NCI-H82 (cell line): Measurements from ENCODE around the gene SPATA13.
"Not testable (repeated sequence)": the region's sequence is repeated elsewhere in the genome, so short reads cannot be mapped to it uniquely, and the experiment has no call there.

Source experiments
- DNase-seq: peaks from one replicate; lab custom pipeline; 2025; lab: John Stamatoyannopoulos, UW

The SPATA13 gene

DNA sequence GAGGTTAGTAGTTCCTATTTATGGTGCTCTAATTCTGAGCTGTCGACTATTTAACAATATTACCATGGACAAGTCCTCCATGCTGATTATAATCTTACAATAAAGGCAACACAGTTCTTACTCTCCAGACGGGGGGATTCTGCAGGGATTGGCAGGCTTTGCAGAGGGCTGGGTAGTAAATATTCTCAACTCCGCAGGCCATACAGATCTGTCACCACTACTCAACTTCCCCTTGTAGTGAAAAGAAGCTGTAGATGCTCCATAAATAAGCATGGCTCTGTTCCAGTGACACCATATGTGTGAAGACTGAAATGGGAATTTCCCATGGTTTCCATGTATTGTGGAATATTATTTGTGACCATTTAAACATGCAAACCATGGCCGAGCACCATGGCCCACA, 158.4 kb downstream of the SPATA13 start:
- DNase-seq: not testable (repeated sequence)

DNA sequence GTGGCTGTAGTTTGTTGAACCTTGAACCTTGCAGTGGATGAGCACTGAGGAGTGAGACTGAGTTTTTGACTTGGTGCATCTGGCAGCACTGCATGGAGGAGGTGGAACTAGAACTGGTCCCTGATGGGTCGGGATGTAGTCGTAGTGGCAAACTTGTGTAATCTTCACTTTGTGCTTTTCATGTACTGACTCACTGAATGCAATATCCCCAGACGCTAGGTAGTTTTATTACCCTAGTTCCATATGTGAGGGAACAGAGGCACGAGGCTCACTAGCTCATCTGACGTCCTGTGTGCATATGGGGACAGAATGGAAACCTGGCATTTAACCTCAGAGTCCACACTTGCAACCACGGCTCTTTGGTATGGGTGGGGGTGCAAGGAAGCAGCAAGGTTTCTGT, 159.1 kb downstream of the SPATA13 start:
- DNase-seq: not testable (repeated sequence)

DNA sequence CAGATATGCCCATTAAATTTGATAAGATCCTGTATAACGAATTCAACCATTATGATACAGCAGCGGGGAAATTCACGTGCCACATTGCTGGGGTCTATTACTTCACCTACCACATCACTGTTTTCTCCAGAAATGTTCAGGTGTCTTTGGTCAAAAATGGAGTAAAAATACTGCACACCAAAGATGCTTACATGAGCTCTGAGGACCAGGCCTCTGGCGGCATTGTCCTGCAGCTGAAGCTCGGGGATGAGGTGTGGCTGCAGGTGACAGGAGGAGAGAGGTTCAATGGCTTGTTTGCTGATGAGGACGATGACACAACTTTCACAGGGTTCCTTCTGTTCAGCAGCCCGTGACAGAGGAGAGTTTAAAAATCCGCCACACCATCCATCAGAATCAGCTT, 160.9 kb downstream of the SPATA13 start:
- not testable (repeated sequence) for DNase-seq

DNA sequence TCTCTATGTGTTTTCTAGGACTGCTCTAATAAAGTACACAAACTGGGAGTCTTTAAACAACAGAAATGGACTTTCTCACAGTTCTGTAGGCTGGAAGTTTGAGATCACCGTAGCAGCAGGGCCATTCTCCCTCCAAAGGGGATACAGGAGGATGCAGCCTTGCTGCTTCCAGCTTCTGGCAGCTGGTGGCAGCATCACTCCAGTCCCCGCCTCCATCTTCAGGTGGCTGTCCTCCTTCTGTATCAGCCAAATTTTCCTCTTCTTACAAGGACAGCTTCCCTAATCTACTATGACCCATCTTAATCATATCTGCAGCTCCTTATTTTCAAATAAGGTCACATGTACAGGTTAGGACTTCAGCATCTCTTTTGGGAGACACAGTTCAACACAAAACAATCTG, 161.9 kb downstream of the SPATA13 start:
- peak; percentile 25 for DNase-seq

DNA sequence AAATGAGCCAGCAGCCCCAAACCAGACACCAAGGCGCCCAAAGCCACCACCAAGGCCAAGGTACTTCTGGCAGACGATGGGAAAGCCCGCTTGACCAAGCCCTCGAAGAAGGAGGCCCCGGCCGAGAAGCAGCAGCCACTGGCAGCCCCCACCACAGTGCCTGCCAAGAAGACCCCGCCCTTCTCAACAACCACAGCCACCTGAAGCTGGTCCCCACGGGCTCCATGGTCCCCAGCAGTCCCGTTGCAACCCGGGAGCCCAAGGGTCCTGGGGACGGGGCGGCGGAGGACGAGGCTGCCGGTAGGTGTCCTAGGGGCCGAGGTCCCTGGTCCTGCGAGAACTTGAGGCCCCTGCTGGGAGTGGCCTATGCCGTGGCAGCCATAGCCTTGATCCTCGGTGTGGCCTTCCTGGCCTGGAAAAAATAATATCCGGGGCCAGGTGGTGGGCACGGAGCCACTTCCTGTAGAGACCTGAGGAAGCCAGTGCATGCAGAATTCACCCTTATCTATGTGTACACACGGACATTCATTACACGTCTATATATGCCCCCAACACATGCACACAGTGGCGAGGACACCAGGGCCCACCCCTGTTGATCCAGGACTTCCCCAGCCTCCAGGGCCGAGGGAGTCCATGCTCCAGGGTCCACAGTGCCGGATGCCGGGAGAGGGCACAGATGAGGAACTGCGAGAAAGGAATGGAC, 162.7 kb downstream of the SPATA13 start:
- DNase-seq: no peak

DNA sequence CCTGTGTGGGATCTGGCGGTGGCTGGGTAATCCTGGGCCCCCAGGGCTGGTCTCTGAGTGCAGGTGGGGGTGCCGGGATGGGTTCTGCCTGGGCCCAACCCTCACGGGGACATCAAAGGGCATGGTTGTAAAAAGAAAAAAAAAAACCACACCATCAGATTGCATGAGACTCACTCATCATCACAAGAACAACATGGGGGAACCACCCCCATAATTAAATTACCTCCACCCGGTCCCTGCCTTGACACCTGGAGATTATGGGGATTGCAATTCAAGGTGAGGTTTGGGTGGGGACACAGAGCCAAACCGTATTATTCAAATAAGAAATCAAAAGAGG, 163.2 kb downstream of the SPATA13 start:
- no peak for DNase-seq

DNA sequence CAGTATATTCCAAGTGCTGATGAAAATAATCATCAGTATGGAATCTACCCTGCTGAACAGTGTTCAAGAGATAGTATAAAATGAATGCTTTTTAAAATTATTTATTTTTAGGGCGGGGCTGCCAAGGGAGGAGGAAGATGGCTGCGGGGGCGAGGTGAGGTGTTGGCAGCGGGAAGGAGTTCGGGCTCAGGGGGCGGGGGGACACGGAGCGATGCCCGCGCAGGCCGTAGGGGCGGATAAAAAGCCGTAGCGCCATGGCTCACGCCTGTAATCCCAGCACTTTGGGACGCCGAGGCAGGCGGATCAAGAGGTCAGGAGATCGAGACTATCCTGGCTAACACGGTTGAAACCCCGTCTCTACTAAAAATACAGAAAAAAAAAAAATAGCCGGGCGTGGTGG, 167.1 kb downstream of the SPATA13 start:
- not testable (repeated sequence) for DNase-seq

DNA sequence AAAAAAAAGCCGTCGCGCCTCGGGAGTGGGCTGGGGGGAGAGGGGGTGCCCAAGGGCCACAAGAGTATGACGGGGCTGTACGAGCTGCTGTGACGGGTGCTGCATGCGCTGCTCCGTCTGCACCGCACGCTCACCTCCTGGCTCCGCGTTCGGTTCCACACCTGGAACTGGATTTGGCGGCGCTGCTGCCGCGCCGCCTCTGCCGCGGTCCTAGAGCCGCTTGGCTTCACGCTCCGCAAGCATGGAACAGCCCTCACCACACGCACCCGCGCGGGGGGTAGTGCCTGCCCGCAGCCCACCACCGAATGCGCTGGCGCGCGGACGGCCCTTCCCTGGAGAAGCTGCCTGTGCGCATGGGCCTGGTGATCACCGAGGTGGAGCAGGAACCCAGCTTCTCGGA, 167.6 kb downstream of the SPATA13 start:
- DNase-seq: no peak

DNA sequence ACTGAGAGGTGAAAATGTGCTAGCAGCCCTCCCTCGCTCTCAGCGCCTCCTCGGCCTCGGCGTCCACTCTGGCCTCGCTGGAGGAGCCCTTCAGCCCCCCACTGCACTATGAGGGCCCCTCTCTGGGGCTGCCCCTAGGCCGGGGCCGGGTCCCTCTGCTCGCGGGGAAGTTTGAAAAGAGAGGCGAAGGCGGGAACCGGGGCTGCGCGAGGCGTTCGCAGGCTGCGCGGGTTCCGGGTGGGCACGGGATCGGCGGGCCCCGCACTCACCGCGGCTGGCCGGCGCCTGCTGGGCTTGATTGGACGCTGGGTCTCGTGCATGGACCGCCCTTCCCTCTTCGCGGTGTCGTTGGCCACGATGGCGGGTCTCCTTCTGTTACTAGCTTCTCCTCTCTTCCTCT, 178.2 kb downstream of the SPATA13 start:
- no peak for DNase-seq

DNA sequence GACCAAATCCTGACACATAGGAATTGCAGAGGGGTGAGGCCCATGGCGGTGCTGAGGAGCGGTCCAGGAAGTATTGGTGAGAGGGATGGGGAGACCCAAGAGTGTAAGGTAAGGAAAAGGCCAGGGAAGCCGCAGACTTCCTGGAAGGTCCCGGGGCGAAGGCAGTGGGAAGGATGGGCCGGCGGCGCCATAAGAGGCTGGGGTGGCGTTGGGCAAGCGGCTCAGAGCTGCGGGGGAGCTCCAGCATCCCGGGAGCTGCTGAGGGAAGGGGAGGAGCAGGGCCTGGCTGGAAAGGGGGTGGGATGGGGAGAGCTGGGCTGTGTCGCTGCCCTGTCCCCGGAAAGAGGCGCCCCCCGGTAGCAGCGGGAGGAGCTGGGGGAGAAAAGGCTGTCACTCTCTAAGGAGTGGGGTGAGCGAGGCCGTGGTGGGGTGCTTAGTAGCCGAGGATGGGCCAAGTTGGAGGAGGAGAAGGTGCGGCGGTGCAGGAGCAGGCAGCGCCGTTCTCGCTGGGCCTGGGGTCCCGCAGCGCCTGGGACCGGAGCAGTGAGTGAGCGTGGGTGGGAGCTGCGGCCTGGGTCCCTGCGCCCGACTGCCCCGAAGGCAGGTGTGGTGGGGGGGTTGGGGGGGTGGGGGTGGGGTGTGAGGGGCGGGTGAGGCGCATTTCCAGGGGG, 179.6 kb downstream of the SPATA13 start:
- no peak for DNase-seq

DNA sequence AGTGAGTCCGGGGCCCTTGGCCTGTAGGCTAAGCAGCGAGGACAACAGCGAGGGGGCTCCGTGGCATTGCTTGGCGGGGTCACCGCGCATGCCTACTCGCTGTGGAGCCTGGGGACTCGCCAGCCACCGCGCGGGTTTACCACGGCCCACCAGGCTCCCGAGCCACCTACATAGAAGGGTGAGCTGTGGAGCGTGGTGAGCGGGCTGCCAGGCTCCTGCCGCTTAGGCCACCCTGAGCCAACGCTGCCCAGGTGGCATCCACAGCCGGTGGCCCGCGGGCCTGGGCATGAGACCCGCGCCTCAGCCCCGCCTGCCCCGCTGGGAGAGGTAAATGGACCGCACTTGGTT, 180.1 kb downstream of the SPATA13 start:
- DNase-seq: no peak

DNA sequence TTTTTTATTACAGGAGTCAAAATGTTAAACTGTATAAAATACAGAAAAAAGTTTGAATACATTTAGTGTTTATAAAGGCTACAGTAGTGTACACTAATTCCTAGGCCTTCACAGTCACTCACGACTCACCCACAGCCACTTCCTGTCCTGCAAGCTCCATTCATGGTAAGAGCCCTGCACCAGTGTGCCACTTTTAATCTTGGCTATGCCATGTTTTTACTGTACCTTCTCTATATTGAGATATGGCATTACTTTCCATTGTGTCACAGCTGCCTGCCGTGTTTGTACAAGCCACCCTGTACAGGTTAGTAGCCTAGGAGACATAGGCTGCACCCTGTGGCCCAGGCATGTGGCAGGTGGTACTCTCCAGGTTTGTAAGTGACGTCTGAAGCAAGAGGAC, 180.9 kb downstream of the SPATA13 start:
- DNase-seq: no peak

DNA sequence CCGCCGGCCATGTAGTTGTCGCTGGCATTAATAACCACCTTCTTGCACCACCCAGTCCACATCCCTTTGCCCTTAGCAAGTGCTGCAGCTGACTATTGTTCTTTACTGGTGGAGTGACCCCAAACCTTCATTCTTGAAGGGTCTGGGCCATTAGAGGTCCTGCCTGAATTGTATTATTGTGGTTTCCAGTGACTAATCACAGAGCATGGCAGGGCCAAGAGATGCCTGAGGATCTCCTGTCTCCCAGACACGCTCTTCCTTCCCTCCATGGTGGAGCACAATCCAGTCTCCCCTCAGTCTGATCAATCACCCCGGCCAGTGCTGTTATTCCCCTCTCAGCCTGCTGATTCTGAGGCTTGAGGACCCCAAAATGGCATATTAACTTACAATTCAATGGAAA, 187.9 kb downstream of the SPATA13 start:
- no peak for DNase-seq

DNA sequence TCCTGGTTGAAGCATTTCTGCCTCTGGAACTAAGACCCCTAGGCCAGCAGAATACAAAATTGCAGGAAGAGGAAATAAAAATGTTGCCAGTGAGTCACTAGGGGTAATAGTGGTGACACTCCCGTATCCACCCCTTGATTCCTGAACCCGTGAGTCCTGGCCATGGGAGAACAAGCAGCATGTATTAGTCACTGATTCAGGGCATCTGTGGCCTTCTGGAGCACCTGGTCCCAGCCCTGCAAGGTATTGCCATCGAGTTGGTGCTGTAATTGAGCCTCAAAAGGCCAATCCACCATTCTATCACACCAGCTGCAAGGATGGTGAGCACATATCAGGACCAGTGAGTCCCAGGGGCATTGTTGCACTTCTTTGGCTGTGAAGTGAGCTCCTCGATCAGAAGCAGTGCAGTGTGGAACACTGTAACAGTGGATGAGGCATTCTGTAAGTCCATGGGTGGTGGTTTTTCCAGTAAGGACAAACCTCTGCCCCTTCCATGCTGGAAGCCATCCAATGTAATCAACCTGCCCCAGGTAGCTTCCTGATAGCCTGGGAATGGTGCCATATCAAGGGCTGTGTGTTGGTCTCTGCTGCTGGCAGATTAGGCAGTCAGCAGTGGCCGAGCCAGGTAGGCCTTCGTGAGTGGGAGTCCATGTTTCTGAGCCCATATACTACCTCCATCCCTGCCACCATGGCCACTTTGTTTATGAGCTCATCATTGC, 188.4 kb downstream of the SPATA13 start:
- DNase-seq: no peak

DNA sequence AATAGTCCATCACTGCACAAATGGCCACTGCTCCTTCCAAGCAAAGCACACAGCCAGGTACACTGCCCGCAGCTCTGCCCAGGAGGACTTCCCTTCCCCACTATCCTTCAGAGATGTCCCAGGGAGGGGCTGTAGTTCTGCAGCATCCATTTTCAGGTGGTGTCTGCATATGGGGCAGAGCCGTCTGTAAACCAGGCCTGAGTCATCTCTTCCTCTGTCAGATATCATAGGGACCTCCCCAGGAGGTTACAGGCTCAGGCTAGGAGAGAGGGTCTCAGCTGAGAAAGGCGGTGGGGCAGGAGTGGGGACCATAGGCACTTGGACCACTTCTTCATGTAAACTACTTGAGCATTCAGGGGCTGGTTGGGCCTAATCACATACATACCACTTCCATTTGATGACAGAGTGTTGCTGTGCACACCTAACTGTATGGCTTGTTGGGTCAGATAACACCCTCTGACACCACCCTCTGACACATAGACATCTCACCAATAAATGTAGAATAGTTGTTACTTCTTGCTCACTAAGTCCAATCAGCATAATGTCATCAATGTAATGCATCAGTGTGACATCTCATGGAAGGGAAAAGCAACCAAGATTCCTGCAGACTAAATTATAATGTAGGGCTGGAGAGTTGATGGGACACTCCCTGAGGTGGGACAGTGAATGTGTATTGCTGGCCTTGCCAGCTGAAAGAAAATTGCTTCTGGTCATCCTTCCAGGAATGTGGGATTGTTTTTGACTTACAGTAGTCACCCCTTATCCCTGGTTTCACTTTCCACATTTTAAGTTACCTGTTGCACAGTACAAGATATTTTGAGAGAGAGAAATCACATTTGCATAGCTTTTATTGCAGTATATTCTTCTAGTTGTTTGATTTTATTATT, 189.5 kb downstream of the SPATA13 start:
- not testable (repeated sequence) for DNase-seq

DNA sequence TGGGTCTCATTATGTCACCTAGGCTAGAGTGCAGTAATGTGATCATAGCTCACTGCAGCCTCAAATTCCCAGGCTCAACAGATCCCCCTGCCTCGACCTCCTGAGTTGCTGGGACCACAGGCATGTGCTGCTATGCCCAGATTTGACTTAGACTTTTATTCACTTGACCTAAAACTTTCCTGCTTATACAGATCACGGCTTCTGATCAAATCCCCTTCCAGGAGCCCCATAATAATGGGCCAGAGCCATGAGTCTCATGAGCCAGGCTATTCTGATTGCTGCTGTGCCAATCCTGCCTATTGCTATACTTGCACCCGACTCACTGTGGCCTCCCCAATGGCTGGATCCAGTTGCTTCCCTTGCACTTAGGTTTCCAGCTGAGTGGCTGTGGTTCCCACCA, 190.9 kb downstream of the SPATA13 start:
- no peak for DNase-seq

DNA sequence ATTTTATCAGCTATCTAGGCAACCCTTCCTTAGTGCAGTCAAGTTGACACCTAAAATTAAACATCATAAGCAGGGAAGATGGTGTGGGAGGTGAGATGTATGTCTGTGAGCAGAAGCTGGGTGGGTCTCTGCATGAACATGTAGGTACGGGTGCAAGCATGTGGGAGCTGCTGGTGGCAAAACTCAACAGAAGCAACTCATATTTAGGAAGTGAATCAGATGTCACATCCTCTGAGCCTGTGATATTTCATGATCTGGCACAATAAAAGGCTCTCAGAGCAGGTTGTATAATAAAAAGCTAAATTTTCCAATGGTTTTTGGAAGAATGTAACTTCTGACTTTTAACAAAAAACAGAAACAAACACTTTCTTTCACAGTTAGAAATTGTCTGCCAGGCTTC, 193.2 kb downstream of the SPATA13 start:
- DNase-seq: no peak

DNA sequence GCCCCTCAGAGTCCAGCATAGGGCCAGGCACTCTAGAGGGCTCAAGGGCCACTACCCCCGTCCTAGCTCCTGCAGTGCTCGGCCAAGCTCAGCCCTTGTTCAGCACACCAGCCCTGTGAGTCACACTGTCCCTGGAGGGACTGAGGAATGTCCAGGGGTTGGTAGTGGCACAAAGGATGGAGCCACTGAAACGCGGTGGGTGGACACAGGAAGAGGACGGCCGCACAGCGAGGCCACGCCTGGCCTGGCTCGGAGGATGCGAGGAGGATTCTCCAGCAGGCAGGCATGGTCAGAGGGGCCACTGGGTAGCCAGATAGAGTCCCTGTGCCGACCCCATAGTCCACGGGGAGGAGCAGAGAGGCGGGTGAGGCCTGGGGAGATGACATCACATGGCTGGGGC, 194.6 kb downstream of the SPATA13 start:
- DNase-seq: no peak

DNA sequence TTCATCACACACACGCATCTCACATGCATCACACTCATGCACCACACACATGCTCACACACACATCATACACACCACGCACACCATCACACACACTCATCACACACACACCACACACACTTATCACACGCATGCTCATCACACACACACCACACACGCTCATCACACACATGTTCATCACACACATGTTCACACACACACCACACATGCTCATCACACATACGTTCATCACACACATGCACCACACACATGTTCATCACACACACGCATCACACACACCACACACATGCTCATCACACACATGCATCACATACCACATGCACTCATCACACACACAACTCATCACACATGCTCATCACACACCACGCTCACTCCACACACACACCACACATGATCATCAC, 195.8 kb downstream of the SPATA13 start:
- DNase-seq: no peak
